CD4-positive, alpha-beta T cell treated with Interleukin-6 at 100 ng/mL for 8 hours (primary cell): ENCODE measurements around the gene FCAMR.

Experiments
- DNase-seq: peaks from one replicate; pipeline ENCODE4 v3.0.0-alpha.2; 2020; ENCODE audit warnings: mixed read lengths, low spot score

Gene FCAMR, protein sequence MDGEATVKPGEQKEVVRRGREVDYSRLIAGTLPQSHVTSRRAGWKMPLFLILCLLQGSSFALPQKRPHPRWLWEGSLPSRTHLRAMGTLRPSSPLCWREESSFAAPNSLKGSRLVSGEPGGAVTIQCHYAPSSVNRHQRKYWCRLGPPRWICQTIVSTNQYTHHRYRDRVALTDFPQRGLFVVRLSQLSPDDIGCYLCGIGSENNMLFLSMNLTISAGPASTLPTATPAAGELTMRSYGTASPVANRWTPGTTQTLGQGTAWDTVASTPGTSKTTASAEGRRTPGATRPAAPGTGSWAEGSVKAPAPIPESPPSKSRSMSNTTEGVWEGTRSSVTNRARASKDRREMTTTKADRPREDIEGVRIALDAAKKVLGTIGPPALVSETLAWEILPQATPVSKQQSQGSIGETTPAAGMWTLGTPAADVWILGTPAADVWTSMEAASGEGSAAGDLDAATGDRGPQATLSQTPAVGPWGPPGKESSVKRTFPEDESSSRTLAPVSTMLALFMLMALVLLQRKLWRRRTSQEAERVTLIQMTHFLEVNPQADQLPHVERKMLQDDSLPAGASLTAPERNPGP

DNA sequence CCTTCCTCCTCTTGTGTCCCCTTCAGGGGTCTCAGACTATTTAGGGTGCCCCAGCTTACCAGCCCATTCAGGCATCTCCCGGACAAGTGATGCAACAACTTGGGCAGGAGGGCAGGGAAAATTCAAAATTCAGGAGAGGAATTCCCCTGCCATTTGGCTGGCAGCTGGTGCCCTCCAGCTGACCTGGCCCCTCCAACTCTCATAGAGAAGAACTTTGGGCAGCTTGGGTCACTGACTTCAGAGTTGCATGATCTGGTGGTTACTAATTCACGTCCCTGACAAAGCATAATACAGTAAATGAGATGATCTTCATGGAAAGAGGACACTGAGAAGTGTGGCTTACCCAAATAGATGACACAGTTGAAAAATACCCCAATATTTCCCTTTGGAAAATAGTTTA, at the start of gene FCAMR:
Gene FCAMR (minus strand): TSS at position 15 of the 400 bp plus-strand sequence. CDS start 335 bp downstream, outside the sequence.
- DNase-seq = no peak

DNA sequence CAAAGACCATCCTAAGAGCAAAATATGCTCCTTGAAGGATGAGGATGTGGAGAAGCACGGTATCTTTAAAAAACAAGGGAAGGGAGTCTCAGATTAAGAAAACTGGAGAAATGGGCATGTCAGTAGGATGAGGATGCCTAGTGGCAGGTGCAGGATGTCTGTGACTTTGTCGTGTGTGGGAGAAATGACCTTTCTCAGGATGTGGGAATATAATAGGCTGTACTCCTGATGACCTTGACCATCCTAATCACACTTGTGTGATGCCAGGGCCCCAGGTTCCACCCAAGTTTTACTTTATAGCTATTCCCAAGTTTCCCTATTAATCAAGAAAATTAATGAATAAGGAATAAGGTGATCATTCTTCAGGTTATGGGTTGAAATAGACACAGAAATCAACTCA, 49.4 kb upstream of the FCAMR start:
- DNase-seq = no peak

DNA sequence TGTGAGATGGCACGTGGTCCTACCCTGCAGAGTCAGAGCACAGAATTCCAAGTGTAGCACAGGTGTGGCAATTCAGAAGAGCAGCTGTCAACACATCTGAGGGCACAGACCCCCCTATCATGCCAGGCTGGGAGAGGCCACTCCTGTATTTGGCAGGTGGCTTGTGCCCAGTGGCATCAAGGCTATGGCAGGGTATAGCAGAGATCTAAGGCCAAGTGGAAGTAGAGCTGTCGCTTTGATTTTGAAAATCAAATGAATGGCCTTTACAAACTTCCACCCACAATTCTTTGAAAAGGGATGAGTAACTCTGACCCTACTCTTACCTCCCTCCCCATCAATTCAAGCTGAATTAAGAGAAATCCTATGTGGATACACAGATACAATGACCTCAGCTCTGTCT, 48.9 kb upstream of the FCAMR start:
- no peak for DNase-seq

DNA sequence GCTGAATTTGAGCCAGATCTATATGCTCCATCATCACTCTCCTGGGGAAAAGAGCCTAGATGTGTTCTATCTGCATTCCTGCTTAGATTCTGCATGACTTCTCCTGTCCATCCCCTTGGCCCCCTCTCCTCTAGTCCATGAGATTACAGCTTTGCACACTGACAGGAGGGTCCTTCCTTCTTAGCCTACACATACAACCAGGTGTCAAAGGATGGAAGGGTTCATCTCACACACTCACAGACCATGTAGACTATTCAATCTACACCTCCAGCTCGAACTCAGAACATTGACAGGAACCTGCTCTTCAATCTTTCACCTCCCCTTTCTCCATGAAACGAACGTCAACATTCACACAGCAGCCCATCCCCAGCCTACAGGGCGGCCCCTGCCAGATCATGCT, 48.4 kb upstream of the FCAMR start:
- no peak for DNase-seq

DNA sequence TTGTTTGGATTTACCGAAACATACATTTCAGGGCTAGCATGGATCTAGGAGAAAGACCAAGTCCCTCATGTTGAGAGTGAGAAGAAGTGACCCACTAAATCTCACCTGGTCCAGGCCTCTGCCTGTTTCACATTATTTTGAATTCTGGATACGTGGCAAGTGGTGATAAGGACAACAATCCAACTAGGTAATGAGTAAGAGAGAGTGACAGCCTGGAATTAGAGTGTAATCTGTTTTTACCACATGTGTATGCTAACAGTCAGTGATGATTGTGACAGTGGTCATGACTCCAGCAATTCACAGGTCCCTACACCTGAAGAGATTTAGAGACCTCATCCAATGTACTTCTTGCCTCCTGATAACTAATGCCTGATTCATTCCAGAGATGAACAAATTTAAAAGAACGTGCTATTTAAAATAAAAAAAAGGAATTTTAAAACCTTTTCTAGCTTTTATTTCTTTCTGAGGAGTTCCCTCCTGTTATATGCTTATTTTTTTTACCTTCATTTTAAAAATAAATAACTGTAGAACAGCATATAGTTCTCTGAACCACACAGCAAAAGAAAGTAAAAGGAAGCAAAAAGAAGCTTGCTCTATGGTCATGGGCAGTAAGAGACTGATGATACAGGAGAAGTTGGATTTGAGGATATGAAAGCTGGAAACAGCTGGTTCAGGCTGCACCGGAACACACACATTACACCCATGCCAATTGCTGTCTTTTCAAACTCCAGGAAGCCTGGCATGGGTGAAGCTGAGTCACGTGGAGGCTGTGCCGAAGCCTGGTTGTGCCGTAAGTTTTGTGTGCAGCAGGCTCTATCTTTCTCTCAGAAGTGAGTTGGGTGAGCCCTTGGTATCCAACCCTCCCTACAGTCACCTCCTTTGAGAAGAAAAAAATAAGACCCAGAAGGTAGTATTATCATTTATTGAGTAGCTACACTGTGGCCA, 47.6 kb upstream of the FCAMR start:
- no peak for DNase-seq

DNA sequence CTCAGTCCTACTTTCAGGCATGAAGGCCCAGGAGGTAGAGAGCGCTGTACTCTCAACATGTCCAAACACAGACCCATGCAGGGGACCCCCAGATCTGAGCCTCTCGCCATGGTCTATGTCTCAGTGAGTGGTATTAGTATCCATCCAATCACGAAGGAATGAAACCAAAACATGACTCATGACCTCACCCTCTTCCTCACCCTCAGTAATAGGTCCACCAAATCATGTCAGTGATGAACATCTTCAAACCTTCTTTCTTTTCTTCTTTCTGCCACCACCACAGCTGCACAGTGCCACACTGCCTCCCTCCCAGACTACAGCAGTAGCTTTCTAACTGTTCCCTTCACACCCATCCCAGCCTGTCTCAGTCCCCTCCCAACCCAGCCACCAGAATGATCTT, 45.5 kb upstream of the FCAMR start:
- no peak for DNase-seq

DNA sequence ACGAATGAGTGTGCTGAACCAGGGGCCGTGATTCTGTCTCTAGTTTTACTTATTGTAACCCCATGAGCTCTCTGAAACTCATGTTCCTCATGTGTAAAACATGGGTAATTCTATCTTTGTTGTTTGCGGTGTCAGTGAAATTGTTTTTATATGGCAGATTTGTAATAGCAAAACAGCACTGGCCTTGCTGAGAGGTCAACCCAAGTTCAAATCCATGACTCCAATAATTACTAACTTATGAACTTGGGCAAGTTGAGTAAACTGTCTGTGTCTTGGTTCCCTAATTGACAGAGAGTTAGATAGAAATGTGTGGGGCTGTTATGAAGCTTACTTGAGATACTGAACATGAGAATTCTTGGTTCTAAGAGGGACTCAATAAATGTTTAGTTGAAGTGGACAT, 44.5 kb upstream of the FCAMR start:
- DNase-seq = no peak

DNA sequence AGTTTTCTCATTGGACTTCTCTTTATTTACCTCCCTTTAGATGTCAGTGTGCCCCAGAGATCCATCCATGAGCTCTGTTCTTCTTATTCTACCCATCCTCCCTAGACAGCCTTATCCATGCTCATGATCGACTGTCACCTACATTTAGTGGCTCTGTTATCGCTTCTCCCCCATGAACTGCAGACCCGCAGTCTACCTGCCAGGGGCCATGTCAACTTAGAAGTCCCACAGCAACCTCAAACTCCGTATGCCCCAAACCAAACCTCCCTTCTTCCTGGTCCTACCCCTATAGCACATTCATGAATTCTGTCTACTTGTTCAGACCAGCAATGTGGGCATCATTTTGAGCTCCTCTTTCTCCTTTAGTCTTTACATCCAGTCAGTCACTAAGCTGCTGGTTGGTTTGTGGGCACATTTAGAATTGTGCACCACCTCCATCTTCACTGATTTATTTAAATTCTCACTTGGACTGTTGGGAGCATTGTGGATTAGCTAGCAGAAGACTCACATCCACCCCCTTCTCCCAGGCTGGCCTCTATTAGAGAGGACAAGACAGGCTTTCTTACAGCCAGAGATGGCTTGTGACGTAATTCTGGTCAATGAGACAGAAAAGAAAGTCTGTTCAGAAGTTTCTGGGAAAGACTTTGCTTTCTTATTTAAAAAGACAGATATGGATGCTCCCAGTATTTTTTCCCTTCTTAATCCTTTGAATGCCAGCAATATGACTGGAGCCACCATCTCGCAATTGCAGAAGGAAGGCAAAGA, 43.2 kb upstream of the FCAMR start:
- no peak for DNase-seq

DNA sequence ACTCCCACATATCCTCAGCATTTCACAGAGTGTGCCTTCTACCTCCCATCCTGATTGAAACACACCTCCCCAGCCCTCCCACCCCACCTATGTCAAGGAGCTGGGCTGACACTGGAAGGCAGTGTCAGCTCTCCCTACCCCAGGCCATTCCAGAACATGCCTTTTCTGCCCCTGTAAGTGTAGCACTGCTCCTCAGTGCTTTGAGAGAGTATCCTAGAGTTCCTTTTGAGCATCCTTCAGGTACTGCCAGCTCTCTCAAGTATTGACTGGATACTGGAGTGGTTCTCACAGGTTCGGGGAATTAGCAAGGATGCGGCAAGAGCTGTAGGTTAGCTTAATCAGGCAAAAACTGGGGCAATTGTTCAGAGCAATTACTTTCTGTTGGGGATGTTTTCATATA, 40.5 kb upstream of the FCAMR start:
- DNase-seq = no peak

DNA sequence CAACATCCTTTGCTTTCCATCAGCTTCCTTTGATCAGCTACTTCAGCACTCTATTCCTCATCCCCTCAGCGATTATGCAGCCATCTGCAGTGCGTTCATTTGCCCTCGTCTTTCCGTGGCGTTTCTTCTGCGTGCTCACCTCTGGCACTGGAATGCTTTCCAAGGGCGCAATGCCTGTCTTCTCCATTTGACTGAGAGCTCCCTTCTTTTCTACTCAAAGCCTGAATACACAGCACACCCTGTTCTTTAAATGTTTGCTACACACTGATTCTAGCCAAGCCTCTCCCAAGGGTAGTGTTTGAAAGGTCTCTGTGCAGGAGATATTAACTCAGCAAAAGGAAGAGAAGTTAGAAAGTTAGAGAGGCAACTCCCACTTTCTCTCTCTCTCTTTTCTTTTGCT, 39.7 kb upstream of the FCAMR start:
- no peak for DNase-seq

DNA sequence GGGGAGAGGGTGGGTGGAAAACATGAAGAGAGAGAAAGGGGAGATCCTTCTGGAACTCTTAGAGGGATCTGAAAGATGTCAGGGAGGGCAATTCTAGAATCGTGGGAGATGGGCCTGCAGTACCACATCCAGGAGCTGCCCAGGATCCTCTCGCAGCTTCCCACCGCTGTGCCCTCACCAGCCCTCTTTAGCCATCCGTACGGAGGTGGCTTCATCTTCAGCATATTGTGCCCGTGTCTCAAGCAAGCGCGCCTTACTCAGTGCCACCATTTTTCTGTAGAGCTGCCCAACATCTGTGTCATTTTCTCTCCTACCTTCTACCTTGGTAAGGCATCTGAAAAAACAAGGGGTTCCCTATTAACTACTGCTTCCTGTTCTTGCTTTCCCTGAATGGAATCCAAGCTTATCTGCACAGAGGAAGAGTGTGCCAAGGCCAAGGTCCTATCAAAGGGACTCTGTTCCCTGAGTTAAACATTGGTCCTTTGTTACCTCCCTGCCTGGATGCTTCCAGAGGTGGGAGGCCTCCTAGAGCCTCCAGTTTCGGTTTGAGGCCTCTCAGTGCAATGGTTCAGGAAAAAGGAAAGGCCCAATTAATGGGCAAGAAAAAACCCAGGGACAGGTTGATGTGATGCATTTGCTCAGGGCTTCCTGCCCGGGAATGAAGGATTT, 39.1 kb upstream of the FCAMR start:
- DNase-seq = no peak

DNA sequence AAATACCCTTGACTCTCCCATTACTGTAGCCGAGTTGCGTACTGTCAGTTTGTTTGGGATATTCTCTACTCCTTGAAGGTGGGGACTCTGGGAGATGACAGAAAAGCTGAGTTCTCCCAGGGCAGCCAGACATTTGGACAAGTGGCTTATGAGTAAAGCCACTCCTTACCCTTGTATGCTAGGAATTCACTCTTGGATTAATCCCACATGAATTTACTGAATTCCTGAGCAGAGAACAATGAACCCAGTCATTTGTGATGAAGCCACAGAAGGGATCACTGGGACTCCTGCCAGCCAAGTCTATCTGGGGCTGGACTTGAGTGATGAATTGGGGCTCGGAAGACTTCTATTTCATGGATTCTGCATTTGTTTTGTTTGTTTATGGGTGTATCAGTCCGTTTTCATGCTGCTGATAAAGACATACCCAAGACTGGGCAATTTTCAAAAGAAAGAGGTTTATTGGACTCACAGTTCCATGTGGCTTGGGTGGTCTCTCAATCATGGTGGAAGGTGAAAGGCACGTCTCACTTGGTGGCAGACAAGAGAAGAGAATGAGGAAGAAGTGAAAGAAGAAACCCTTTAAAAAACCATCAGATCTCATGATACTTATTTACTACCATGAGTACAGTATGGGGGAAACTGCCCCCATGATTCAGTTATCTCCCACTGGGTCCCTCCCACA, 37.2 kb upstream of the FCAMR start:
- DNase-seq = no peak

DNA sequence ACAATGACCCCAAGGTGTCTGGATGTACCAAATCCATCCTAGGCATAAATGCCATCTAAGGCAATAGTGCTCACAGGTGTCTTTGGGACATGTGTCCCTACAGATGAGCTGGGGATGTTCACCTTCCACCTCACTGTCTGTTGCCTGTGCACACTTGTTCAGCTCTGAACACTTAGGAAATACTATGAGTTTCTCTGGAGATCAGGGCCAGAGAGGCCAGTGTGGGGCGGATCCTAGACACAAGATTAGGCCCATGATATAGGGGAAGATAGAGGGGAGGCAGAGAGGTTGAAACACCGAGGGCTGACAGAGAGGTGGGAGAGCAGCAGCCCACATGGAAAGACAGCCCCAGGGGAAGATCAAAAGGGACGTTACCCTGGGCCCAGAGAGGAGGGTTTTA, 36.7 kb upstream of the FCAMR start:
- no peak for DNase-seq

DNA sequence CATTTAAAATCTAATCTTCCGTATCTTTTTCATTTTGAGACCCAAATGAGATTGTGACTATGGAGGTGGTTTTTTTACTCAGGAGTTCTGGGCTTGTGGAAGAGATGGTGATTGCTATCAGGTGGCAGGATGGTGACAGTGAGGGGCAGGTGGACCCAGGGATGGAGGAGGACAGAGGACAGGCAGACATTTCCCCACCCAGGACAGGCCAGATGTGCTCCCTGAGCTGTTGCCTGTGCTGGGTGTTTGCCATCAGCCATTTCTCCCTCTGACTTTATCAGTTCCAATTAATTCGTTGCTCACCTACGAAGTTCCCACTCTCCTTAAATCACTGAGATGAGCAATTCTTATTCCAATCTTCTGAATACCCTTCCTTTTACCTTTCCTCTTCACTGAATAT, 35.8 kb upstream of the FCAMR start:
- DNase-seq = no peak

DNA sequence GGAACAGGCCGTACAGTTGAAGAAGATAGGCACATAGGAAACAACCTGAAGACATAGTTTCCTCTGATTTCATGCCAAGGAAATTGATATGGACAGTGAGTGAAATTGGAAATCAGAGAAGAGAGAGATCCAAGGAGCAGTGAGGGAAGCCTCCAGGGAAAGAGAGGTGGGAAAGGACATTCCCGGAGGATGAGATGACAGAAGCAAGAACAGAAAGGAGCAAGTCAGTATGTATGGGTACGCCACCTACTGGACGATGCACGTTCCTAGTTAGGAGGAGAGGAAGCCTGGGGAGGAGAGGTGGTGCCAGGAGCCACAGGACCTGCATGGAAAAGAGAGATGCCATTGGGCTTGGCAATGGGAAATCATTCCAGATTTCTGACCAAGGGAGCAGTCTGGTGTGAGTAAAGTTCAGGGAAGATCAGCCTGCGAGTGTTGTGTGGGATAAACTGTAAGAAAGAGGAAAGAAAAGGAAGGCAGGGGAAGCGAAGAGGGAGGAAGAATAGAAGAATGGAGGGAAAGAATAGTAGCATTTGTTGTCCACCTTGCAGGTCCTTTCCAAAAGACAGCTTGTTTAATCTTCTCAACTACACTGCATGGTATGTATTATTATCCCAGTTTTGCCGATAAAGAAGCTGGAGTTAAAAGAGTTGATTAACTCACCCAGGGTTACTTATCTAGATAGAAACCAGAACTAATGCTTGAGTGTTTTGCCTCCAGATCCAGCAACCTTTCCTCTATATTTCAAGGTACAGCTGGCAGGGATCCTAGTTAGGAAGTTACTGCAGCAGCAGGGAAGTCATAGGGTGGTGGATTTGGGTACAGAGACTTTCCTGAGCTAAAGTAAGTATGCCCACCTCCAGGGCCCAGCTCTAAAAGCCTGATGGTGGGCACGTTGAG, 34.9 kb upstream of the FCAMR start:
- peak; percentile 18 for DNase-seq

DNA sequence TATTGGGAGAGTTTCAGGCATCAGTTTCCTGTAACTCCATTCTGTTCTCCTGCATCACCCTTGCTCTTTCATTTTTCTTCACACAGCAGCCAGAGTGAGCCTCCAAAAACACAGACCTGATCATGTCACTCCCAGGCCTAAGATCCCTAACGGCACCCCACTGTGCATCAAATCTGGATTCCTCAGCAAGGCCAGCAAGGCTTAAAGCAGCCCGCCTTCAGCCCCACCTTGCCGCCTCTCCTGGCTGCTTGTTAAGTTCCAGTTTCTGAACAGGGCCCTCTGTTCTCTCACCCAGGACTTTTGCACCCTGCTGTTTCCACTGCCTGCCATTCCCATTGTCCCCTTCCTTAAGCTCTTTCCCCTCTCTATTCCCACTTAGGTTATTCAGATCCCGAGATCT, 33.0 kb upstream of the FCAMR start:
- DNase-seq = no peak

DNA sequence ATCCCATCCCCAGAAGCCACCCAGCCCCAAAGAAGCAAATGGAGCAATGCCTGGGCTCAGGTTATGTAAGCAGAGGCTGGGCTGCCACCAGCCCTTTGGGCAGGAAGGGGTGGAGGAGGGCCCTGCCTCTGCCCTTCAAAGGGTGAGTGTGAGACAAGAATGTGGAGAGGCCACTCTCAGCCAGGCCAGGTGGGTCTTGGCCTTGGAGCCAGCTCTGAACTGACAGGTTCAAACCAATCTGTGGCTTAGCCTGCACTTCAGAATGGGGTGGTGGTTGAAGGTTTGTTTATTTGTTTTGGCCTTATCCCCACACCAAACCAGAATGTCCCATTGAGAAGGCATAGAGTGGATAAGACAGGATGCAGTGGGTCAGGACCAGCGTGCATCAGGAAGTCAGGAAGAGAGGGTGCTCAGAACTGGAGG, 32.5 kb upstream of the FCAMR start:
- no peak for DNase-seq

DNA sequence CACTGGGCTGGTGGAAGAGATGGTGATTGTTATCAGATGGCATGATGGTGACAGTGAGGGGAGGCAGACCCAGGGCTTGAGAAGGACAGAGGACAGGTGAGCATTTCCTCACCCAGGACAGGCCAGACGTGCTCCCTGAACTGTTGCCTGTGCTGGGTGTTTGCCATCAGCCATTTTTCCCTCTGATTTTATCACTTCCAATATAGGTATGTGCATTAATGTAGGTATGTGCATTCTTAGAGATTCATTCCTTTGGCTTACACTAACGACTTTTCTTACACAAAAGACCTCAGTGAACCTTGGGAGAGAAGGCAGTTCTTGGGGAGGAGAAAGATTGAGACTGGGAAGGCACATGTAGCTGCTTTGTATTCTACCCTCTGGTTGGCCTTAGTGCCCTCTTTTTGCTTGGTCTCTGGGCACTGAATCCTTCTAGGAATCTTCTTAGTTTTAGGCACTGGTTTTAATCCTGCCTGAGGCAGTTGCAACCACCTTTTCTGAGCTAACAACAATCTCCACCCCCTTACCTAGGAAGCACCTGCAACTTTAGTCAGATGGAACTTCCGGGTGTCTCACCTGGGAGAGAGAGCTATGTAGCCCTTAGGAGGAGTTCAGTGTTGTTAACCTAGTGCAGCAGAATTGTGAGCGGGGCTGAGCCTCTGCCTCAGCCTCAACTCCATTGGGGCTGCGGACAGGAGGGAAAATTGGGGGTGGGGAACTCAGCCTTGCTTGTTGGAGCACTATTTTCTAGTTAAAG, 31.4 kb upstream of the FCAMR start:
- no peak for DNase-seq

DNA sequence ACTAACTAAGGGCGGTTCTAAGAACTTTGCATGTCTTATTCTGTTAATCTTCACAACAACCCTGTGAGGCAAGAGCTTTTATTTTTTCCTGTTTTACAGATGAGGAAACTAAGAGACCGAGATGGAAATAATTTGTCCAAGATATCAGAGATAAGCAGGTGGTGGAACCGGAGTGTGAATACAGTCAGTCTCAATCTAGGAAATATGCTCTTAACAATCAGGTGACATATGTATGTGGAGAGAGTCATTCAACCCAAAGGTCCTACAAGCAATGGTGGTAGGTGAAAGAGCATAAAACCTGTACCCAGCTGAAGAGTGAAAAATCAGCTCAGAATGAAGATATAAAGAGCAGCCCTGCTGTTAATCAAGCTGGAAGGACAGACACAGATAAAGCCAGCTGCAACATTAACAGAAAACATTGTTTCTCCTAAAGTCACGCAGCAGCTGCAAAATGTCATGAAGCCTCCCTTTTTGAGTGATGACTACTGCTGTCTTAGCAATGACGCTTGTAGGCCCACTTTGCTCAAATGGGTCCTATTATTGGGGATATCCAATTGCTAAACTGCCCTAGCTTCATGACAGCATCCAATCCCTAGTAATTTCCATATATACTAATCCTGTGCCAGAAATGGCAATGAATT, 30.5 kb upstream of the FCAMR start:
- DNase-seq = no peak
